ENCODE measurements around the gene CACNA1C.

CACNA1C gene

DNA sequence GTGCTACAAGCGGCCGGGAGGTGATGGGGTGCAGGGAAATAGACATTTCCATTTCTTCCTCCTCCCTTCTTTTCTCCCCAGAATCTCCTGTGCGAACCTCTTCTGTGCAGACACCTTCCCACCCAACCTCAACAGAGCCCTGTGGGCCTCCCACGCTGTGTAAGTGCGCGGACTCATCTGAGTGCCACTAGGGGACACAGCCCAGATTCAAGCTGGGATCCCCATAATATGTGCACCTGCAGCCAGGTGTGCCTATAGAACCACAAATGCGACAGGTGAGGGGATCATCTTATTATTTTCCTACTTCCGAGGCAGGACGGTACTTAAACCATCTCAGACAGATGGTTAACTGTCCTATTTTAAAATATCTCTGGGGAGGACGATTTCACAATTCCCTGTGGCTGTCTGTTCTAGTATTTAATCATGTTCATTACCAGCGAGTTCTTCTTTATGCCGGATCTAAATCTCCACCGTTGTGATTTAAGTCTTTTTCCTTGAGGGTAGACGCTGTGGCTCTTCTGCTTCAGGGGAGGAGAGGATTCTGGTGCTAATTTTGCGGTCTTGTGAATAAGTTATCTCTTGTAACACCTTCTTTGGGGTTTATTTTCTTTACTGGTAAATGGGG, 17.2 kb upstream of the CACNA1C start:
- DNase-seq, result no peak

DNA sequence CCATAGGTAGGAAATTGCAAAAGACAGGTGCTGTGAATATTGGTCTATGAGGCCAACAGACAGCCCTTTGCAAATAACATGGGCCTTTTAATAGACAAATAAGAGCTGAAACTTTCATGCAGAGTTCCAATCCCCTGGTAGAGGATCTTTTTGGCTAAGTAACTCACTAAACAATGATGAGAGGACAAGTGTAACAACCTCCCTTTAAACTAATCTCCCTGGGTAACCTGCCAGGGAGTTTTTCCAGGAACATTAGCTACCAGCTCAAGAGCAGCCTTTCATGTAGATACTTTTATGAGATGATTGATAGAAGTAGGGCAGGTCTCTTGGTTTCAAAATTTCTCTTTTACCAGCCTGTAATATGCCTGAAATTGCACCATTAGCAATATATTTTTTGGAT, 13.8 kb upstream of the CACNA1C start:
- no peak for DNase-seq

DNA sequence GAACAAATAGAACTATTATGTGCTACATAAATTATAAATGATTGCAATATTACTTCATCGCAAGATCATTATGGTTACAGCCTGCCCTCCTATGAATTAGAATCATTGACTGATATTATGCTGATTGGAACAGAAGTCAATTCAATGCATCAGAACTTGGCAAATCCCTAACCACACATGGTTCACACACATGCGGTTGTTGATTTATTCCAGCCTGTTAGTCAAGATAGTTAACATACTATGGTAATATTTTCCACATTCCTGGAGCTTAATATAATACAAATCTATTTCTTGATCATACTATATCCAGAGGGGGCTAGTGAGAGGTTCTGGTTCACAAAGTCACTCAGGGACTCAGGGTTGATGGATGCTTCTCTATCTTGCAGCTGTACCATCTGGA, 9.7 kb upstream of the CACNA1C start:
- DNase-seq, result no peak

DNA sequence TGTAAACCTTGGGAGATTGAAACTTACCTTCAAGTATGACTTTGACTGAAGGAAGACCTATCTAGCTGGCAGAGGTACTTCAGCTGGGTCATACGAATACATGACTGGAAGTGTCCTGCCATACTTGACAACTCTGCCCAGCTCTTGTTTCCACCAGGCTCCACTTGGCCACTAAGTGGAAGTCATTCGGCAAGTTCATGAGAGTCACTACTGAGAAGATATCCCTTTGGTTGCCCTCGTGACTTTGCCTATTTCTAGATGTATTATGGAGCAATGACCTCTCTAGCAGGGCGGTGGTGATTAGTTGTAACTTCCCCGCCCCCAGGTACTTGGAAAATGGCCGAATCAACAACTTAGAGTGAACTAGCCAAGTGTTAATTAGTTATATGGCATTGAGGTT, 8.6 kb upstream of the CACNA1C start:
- no peak for DNase-seq

DNA sequence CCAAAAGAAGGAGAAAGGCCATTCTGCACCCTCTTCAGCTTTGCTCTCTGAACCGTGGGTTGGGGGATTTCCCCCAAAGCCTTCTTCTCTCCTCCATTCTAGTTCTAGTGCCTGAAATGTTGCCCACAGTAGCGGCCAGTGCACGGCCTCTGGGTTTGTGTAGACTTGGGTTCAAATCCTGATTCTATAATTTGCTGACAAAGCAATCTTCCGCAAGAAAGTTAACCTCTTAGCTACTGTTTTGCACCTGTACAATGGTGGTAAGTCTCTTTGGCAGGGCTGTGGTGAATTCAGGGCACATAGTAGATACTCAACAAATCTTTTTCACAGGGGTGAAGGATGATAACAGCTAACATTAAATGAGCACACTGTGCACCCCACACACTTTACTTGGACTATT, 5.8 kb upstream of the CACNA1C start:
- DNase-seq, result no peak

DNA sequence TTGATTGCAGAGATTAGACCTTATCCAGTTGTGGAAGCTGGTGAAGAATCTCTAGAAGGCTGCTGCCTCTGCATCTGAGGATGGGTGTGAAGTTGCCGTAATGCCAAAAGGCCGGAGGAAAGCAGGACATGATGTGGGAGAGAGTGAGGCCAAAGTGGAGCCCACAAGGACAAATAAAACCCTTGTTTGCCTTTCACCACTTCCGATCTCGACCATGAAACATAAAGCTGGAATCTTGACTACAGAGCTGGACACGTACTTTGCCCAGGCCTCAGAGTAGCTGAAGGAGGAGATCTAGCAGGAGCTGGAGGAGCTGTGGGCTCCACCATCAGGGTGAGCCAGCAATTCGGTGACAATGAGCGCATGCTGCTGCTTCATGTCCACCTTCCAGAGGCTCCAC, 5.0 kb upstream of the CACNA1C start:
- no peak for DNase-seq

DNA sequence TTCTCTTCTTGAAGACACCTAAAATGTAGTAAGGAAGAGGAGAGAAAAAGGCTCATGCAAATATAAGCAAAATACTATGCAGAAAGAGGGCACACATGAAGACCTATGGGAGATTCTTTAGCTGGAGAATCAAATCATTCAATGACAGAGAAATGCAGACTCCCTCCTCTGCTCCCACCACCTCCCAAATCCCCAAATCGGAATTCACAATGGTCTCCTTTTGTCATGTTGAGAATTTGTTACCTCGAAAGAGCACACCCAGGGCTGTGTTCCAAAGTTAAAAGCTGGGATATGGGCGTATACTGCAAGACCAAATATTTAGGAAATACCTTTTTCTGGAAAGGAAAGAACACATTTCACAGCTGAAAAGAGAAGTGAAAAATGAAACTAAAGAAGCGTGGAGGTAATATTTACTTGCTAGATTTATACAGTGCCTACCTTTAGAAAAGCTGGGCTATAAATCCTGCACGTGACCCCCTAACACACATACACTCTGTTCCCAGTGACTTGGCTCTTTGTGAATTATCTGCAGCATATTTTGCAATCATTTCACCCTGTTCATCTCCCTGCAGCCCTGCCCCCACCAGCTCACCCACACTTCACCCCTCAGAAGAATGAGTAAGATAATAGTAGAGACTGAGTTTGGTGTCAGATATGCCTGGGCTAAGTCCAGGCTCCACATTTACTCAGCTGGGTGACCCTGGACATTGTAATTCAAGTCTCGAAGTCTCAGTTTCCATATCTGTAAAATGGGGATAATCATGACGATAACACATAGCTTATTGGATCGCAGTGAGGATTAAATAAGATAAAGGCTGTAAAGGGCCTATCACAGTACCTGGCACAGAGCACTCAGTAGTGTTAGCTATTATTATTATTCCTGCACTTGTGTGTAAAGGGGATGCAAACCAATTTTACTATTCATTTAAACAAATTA, 2.9 kb upstream of the CACNA1C start:
- no peak for DNase-seq

DNA sequence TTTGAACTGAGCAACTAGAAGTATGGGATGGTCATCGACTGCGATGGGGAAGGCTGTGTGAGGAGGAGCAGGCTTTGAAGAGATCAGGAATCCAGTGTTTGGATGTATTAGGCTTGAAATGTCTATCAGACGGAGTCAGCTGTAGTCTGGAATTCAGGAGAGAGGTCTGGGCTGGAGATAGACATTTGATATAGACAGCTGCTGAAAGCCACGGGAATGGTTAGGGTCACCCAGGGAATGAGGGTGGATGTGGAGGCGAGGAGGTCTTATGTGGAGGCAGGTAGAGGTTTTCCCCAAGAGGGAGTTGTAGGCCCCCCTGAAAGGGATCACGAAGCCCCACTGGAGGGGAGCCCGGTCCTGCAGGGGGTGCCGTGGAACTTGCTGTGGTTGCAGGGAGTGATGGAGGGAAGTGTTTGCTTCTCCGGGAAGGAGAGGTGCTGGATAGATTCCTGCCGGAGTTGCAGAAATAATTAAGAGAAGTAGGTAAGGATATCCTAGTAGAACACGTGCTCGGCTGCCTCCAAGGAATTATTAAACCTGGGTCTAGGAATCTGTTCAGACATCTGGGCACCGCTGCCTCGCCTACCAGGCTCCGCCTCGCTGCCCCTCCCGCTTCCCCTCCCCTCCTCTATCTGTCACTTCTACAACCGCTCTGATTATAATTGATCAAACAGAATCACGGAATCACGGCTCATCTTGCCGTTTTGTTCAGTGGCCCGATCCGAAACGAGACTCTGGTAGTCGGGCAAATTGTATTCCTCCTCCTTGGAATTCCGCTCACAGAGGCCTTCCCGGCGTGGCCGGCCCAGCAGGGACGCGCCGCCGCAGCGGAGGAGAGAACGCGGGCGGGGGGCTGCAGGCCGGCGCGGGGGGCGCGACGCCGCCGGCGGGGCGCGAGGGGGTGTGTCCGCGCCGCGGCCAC, 826 bp upstream of the CACNA1C start:
- no peak for DNase-seq

DNA sequence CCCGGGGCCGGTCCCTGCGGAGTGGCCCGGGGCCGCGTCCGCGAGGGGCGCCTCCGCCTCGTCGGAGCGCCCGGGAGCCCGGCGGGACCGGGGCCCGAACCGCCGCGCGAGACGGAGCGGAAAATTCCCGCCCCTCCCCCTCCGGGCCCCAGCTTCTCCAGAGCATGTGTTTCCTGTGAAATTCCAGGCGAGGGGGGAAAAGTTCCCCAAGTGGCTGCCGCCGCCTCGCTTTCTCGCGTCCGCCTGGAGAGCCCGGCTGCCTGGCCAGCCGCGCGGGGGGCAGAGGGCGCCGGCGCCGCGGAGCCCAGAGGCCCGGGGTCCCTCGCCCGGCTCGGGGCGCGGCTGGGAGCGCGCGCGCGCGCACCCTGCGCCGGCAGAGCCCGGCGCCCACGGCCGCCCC, 904 bp downstream of the CACNA1C start:
- DNase-seq, result no peak

DNA sequence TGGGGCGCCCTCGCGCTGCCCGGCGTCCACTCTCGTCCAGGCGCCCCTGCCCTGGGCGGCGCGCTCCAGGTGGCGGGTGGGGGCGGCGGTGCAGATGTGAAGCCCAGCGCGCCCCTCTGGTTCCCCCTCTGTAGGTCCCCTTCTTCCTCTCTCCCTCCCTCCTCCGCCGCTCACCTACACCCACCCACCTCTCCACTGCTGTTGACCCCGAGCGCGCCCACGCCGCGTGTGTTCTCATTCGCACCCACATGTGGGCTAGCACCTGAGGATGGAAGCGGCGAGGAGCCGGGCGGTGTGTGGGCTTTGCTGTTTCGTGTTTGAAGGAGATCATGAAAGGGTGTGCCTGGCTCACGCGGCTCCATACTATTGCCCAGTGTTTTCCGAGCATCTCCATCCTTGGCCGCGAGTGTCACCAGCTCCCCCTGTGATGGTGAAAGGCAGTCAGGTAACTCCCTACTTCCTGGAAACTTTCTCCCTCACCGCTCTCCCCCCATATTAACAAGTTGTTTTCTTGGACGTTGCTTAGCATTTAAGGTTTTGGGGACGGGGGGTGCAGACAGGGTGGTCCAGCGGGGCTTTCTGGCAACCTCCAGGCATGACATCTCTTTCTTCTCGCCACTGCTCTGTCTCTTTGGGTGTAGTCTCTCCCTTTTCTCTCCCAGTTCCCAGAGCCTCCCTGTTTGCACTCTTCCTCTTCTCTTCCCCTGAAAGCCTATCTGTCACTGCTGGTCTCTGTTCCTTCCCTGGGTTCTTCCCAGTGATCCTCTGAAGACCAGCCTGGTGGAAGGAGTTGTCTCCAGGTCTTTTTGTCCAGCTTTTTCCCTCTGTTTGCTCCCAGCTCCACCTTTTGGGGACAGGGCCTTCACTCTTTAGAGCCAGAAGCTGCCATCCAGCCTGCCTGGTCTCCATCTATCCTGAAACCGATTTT, 1.6 kb downstream of the CACNA1C start:
- peak; percentile 29 for DNase-seq

DNA sequence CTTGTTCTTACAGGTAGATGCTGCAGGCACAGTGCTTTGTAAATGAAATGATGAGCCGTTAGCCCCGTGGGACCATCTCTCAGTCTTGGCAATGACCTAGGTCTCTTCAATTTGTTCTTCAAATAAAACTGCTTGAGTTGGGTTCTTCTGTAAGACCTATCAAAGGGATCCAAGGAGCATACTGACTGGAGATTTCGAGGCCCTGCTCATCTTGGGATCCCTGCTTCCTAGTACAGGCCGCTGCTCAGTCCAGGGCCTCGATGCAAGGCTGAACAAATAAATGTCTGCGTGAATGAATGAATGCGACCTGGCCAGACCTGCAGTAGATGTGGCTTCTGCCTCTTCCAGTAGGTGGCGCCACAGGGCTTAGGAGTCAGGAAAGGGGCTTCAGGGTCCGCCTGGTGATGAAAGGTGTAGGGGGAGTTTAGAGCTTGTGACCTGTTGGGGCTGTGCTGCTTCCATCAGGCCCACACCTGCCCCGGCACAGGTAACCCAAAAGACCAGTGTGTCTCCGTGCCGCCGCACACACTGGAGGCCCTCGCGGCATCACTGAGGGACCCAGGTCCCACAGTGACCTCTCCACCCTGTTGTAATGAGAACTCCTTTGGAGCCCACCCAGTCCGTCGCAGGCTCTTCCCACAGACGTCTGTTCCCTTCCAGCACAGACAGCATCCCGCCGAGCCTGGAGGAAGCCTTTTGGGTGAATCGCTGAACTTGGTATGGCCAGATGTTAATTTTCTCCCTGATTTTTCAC, 4.4 kb downstream of the CACNA1C start:
- peak; percentile 61 for DNase-seq

DNA sequence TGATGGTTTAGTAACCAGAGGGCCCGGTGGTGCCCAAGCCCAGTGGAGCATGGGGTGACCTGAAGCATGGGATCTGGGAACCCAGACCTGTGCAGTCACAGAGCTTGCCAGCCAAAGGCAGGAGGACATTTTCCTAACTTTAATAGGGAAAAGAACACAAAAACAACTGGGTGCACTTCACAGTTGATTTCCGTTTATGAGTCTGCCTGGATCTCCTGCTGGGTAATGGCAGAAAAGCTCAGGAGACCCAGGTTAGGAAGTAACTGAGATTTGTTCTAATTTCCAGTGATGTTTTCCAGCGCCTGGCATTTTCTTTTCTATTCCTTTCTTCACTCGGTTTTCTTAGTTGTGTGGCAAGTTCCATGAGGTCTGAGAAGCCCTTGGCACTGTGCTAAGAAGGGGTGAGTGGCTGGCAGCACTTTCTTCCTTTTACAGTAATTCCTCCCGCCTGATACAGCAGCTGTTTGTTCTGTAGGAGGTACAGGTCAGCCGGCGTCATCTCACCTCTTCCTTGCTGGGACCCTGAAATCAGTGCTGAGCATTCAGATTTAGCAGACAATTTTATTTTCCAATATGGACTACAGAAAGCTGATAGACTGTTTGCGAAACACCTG, 5.1 kb downstream of the CACNA1C start:
- DNase-seq, result no peak

DNA sequence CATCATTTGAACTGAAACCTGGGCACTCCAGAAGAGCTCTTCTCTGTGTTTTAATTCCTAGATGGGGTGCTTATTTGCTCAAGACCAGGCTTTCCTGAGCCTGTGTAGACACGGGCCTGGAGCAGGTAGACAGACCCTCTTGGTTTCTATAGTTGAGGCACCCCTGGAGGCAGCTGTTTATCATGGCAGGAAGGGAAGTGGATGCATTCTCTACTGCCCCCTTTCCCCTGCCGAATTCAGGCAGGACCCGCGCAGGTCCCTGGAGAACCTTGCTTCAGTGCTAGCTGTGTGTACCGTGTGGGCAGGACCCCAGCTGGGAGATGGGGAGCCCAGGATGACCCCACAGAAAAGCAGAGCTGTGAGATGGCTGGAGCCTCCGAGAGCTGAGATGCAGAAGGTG, 6.0 kb downstream of the CACNA1C start:
- no peak for DNase-seq

DNA sequence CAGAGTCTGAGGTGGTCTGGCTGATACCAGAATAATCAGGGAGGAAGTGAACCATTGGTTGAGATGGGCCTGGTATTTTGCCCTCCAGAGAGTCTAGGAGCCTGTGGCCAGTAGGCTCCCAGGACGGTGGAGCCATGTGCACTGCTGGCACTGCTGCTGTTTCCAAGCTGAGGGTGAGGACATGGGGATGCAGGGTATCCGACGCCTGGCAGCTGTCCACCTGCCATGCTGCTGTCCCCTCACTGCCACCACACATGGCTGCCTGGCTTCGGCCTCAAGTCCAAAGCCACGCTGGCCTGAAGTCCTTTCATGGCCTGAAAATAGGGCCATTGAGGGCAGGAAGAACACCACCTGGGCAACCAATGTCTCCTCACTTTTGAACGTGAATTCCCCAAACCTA, 8.6 kb downstream of the CACNA1C start:
- no peak for DNase-seq

DNA sequence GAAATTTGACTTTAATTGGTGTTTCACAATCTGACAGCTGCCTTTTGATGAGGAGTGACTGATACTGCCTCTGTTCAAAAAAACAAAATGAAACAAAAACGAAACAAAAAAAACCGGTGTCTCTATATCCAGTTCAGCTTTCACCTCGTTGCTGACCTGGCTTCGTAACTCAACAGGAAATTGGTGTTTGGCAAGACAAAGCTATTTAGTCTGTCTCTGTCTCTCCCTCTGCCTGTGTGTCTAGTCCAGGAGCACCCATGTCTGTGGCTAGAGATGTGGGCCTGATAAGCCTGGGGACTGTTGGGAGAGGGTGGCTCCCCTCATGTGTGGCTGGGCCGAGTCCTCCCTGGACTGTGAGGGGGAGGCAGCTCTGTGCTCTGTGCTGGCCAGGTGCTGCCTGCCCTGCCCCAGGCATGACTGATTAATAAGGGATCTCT, 11.3 kb downstream of the CACNA1C start:
- no peak for DNase-seq

DNA sequence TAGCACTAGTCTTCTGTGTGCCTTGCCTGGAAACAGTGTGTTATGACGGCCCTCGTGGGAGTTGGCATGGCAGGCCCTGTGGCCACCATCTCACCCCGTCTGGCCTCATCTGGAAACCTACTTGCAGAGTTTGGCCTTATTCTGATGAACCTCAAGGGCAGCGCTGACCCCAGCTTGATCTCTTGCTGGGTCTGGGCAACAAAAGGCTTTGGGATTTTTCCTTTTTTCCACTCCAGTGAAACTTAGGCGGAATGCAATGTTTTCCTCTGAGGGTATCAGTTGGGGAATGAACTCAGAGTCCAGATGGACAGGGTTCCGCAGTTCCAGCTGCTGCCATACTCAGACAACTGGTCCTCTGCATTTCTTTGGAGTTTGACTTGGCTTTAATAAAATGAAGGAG, 15.9 kb downstream of the CACNA1C start:
- no peak for DNase-seq

DNA sequence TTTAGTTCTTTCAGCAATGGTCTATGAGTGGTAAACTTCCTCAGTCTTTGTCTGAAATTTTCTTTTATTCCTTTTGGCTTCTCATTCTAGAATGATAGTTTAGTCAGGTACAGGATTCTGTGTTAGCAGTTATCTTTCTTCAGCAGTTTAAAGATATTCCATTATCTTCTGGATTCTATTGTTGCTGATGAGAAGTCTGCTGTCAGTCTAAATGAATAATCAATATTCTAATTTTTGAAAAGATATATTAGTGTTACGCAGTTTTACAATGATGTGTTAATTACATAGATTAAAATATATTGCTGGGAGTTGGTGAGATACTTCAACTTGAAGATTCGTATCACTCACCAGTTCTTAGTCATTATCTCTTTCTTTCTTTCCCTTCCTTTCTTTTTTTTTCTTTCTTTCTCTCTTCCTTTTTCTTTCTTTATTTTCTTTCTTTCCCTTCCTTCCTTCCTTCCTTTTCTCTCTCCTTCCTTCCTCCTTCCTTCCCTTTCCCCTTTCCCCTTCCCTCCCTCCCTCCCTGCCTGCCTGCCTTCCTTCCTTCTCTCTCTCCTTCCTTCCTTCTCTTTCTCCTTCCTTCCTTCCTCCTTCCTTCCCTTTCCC, 17.8 kb downstream of the CACNA1C start:
- no peak for DNase-seq

DNA sequence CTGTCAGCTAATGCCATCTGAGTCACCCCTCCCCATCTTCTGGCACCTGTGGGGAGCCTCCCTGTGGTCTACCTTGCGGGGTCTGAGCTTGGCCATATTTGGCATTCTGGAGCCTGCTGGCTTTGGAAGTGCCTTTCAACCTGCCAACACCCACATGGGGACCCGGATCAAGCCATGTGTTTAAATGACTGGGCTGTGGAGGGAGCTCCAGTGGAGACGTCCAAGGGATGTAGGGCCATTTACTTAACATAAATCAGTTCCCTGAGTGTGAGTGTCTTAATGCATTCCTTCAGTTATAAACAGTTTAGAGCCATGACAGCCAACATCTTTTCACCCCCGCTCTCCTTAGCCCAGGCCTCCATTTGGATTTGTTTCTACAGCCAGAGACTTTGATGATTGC, 22.0 kb downstream of the CACNA1C start:
- DNase-seq, result no peak

DNA sequence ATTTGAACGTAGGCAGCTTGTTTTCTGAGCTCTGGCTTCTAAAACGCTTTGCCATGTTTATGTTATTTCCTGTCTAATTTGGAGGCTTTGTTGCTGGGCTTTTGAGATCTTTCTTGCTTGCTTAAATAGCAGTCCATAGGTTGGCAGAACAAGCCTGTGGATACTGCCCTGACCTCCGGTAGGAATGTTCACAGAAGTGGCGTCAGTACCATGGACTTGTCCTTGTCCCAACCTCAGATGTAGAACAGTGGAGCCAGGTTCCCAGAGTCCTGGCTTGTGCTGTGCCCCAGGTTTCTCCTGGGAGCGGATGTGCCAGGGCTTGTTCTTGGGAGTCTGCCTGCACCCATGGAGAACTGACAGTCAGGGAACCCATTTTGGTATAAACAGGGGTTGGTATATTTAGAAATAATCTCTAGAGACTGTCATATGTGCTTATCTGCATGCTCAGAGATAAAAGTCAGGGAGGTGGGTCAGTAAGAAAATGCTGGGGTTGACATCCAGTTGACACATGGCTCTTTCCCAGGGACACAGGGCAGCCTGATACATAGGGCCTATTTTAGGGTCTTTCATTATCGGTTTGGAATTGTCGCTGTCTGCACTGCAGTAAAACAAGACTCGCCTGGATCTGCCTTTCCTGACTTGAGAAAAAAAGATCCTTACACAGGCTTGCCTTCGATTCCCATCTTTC, 22.9 kb downstream of the CACNA1C start:
- no peak for DNase-seq

DNA sequence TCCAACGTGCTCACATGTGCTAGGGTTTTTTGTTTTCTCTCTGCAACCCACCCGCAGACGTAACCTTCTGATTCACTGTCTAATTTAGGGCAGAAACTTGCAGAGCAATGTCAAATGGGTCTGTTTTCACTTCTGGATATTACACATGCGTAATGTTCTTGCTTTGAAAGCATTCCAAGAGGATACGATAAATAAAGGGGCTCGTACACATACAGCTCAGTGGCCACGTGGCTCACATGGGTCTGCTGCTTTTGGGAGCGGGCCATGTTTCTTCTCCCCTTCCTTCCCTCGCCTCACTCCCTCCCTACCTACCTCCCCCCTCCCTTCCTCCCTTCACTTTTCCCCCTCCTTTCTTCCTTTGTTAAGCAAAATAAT, 23.4 kb downstream of the CACNA1C start:
- DNase-seq, result no peak
